ENCODE results near the gene GRK7. TPM values are rescaled to one million over a fixed set of nuclear protein-coding genes. Genes with fewer than 3 reads are reported as not detected.

GRK7 gene
- total and polyA plus RNA-seq, 2 of the 13 experiments (the other 11 are each of a cell fraction or from before 2014, with no cell fraction given) = not detected

DNA sequence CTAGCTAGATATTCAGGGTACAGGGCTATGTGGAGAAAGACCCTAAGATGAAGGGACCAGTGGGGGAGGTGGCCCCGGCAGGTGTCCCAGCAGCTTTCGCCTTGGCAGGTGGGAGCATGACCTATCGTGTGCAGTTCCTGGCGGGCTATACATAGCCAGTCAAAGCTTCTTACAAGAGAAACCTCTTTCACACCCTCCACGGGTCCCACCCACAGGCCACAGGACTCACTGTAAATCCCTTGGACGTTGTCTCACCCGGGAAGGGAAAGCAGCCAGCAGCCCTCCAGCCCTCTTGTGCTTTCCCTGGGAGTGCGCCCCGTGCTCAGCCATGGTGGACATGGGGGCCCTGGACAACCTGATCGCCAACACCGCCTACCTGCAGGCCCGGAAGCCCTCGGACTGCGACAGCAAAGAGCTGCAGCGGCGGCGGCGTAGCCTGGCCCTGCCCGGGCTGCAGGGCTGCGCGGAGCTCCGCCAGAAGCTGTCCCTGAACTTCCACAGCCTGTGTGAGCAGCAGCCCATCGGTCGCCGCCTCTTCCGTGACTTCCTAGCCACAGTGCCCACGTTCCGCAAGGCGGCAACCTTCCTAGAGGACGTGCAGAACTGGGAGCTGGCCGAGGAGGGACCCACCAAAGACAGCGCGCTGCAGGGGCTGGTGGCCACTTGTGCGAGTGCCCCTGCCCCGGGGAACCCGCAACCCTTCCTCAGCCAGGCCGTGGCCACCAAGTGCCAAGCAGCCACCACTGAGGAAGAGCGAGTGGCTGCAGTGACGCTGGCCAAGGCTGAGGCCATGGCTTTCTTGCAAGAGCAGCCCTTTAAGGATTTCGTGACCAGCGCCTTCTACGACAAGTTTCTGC lies 15.0 kb downstream of the GRK7 start:
- ATAC-seq = no peak

DNA sequence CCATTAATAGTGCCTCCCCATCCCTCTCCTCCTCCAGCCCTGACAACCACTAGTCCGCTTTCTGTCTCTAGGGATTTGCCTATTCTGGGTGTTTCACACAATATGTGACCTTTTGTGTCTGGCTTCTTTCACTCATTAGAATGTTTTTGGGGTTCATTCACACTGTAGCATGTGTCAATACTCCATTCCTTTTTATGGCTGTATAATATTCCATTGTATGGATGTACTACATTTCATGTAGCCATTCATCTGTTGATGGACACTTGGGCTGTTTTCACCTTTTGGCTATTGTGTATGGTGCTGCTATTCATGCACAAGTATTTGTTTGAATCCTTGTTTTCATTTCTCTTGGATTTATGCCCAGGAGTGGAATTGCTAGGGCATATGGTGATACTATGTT lies 16.5 kb downstream of the GRK7 start:
- H4K20me1 ChIP-seq (ENCODE audit: insufficient read depth, low read length) = no peaks in the 10 kb centered on the region
- ATAC-seq (no peak), DNase-seq (ENCODE audit: low spot score) (no peak), FAIRE-seq (no peak)
- H3K9me3 ChIP-seq (ENCODE audit: low read length) = no peaks in the 10 kb centered on the region
- peaks cover 11% of the 10 kb centered on the region for H3K4me1 ChIP-seq (ENCODE audit: insufficient read depth, low read length)
- WGBS (ENCODE audit: low lambda C conversion rate) = 100% methylated on average over 1 of the region's 1 CpG
- no peak overlapping the region for H3K27ac ChIP-seq (ENCODE audit: extremely low read length, insufficient read depth, low read length)
- H3K9ac ChIP-seq (ENCODE audit: insufficient read depth, low read depth, low read length) = no peak overlapping the region
- peaks cover 0 to 3% of the 10 kb centered on the region in 2 experiments; a peak in 1 of 5 replicates for H3K27me3 ChIP-seq (ENCODE audit: control insufficient read depth in 1 of 2, insufficient read depth in 2 of 2, low read length in 2 of 2)
- CTCF ChIA-PET (ENCODE audit: low intra/inter-chr PET ratio, low total read pairs) = no interaction called here
- in situ Hi-C loops (cut with HindIII; ENCODE audit: extremely low pct_ligation_motif_present, low pct_unique_long_range_greater_than_20kb) = no loop called here
- H3K4me2 ChIP-seq (ENCODE audit: low read depth, low read length) = no peak overlapping the region
- BruUV-seq (replicated peaks) = no TSS peak
- no peak overlapping the region for H2AFZ ChIP-seq (ENCODE audit: low read length)
- POLR2A ChIA-PET = no interaction called here
- no peak overlapping the region for H3K4me3 ChIP-seq (replicated peaks in 1 of 3; ENCODE audit: insufficient read depth in 1 of 3, low read depth in 2 of 3, low read length in 3 of 3)
- H3K36me3 ChIP-seq (replicated peaks in 1 of 2; ENCODE audit: control insufficient read depth in 1 of 2, insufficient read depth in 2 of 2, low read length in 2 of 2) = no peaks in the 10 kb centered on the region
- no peaks in the 10 kb centered on the region for H3K79me2 ChIP-seq (ENCODE audit: insufficient read depth, low read length)
- intact Hi-C loops (cut with micrococcal nuclease; ENCODE audit: unreplicated experiment) = no loop called here
- TF ChIP-seq ZNF652 (CRISPR knock-in tag; IDR thresholded peaks at IDR 0.05; ENCODE audit: borderline replicate concordance, low read depth) = no peak
- TF ChIP-seq ZSCAN25 (CRISPR knock-in tag; IDR thresholded peaks at IDR 0.05) = no peak
- TF ChIP-seq ZNF577 (CRISPR knock-in tag; IDR thresholded peaks at IDR 0.05; ENCODE audit: borderline replicate concordance, low read depth) = no peak
- TF ChIP-seq ZNF101 (CRISPR knock-in tag; IDR thresholded peaks at IDR 0.05; ENCODE audit: borderline replicate concordance, low read depth) = no peak
- TF ChIP-seq NR2F1 (CRISPR knock-in tag; IDR thresholded peaks at IDR 0.05) = no peak
- no peak for TF ChIP-seq KLF15 (CRISPR knock-in tag; IDR thresholded peaks at IDR 0.05; ENCODE audit: borderline replicate concordance)
- no peak for TF ChIP-seq ZNF44 (CRISPR knock-in tag; IDR thresholded peaks at IDR 0.05)
- TF ChIP-seq ZNF724P (CRISPR knock-in tag; IDR thresholded peaks at IDR 0.05; ENCODE audit: borderline replicate concordance) = no peak
- TF ChIP-seq ZNF713 (CRISPR knock-in tag; IDR thresholded peaks at IDR 0.05) = no peak
- TF ChIP-seq, protein P1, sequence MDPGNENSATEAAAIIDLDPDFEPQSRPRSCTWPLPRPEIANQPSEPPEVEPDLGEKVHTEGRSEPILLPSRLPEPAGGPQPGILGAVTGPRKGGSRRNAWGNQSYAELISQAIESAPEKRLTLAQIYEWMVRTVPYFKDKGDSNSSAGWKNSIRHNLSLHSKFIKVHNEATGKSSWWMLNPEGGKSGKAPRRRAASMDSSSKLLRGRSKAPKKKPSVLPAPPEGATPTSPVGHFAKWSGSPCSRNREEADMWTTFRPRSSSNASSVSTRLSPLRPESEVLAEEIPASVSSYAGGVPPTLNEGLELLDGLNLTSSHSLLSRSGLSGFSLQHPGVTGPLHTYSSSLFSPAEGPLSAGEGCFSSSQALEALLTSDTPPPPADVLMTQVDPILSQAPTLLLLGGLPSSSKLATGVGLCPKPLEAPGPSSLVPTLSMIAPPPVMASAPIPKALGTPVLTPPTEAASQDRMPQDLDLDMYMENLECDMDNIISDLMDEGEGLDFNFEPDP (CRISPR knock-in tag; conservative IDR thresholded peaks at IDR 0.05) = no peak
- TF ChIP-seq HDAC1 (CRISPR knock-in tag; IDR thresholded peaks at IDR 0.05) = no peak

More for the DNA sequence above, 15.0 kb downstream of the GRK7 start:
- no TSS peak for BruUV-seq (replicated peaks)
- H3K27me3 ChIP-seq (ENCODE audit: control insufficient read depth in 1 of 2, insufficient read depth in 2 of 2, low read length in 2 of 2) = peaks cover 0 to 3% of the 10 kb centered on the region in 2 experiments; a peak in 1 of 5 replicates
- no peaks in the 10 kb centered on the region for H3K79me2 ChIP-seq (ENCODE audit: insufficient read depth, low read length)
- H2AFZ ChIP-seq (ENCODE audit: low read length) = no peak overlapping the region
- ChIA-PET CTCF (ENCODE audit: low intra/inter-chr PET ratio, low total read pairs) (no interaction called here), POLR2A (no interaction called here)
- DNase-seq (ENCODE audit: low spot score) = no peak
- no peaks in the 10 kb centered on the region for H3K9me3 ChIP-seq (ENCODE audit: low read length)
- H3K4me3 ChIP-seq (replicated peaks in 1 of 3; ENCODE audit: insufficient read depth in 1 of 3, low read depth in 2 of 3, low read length in 3 of 3) = no peak overlapping the region
- H4K20me1 ChIP-seq (ENCODE audit: insufficient read depth, low read length) = no peaks in the 10 kb centered on the region
- intact Hi-C loops (cut with micrococcal nuclease; ENCODE audit: unreplicated experiment) (no loop called here), in situ Hi-C loops (cut with HindIII; ENCODE audit: extremely low pct_ligation_motif_present, low pct_unique_long_range_greater_than_20kb) (no loop called here)
- H3K9ac ChIP-seq (ENCODE audit: insufficient read depth, low read depth, low read length) = no peak overlapping the region
- no peaks in the 10 kb centered on the region for H3K4me1 ChIP-seq (ENCODE audit: insufficient read depth, low read length)
- H3K36me3 ChIP-seq (replicated peaks in 1 of 2; ENCODE audit: control insufficient read depth in 1 of 2, insufficient read depth in 2 of 2, low read length in 2 of 2) = no peaks in the 10 kb centered on the region
- FAIRE-seq = no peak
- H3K4me2 ChIP-seq (ENCODE audit: low read depth, low read length) = no peak overlapping the region
- 71% methylated on average over 30 of the region's 42 CpGs for WGBS (ENCODE audit: low lambda C conversion rate)
- no peak for TF ChIP-seq ZNF737 (CRISPR knock-in tag; IDR thresholded peaks at IDR 0.05; ENCODE audit: borderline replicate concordance)
- TF ChIP-seq FOXA3 (CRISPR knock-in tag; IDR thresholded peaks at IDR 0.05) = no peak
- TF ChIP-seq, protein P2, sequence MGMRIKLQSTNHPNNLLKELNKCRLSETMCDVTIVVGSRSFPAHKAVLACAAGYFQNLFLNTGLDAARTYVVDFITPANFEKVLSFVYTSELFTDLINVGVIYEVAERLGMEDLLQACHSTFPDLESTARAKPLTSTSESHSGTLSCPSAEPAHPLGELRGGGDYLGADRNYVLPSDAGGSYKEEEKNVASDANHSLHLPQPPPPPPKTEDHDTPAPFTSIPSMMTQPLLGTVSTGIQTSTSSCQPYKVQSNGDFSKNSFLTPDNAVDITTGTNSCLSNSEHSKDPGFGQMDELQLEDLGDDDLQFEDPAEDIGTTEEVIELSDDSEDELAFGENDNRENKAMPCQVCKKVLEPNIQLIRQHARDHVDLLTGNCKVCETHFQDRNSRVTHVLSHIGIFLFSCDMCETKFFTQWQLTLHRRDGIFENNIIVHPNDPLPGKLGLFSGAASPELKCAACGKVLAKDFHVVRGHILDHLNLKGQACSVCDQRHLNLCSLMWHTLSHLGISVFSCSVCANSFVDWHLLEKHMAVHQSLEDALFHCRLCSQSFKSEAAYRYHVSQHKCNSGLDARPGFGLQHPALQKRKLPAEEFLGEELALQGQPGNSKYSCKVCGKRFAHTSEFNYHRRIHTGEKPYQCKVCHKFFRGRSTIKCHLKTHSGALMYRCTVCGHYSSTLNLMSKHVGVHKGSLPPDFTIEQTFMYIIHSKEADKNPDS (CRISPR knock-in tag; IDR thresholded peaks at IDR 0.05) = no peak
- TF ChIP-seq PLRG1 (conservative IDR thresholded peaks at IDR 0.05) = no peak
- TF ChIP-seq U2AF2 (IDR thresholded peaks at IDR 0.05; ENCODE audit: low read depth, low read length) = no peak
- H3K27ac ChIP-seq (ENCODE audit: extremely low read length, insufficient read depth, low read length) = no peak overlapping the region
